IMR-90 (cell line): ENCODE results near the gene EFNA5. TPM values are rescaled to one million over a fixed set of nuclear protein-coding genes. Genes with fewer than 3 reads are reported as not detected.

Experiments used
- ATAC-seq: fragments of 200-7000 bp; cut with Tn5 transposase; 2 replicates; pipeline ENCODE4 v1.9.1; 2020; ENCODE audit warnings: low read depth, mild to moderate bottlenecking, moderate library complexity
- BruUV-seq: library from RNA; stranded (reverse); fragments of 400-500 nt; replicated peaks from 2 replicates; lab custom pipeline; 2021; lab: Mats Ljungman, UMichigan
- CTCF ChIA-PET: fragments of 300-600 bp; formaldehyde crosslinking; extraction: SDS; loops from one replicate; lab custom pipeline; 2021; ENCODE audit warnings: antibody characterized with exemption; lab: Yijun Ruan, JAX
- POLR2A ChIA-PET: fragments of 300-600 bp; sonication (Branson Sonifier 250); formaldehyde crosslinking; loops from one replicate; lab custom pipeline; 2022; ENCODE audit warnings: antibody characterized with exemption; ENCODE audit not compliant: unreplicated experiment; lab: Charles Lee
- DNase-seq: peaks from one replicate; pipeline ENCODE4 v3.0.0; 2013
- H2AFZ ChIP-seq: replicated peaks from 2 replicates; pipeline ENCODE3; 2013; ENCODE audit warnings: low read length, mild to moderate bottlenecking; ENCODE audit not compliant: poor library complexity
- H2AK5ac ChIP-seq: 2 replicates; pipeline ENCODE4 v1.6.1; 2013; ENCODE audit warnings: low read depth, low read length, inconsistent platforms
- H2AK9ac ChIP-seq: replicated peaks from 2 replicates; pipeline ENCODE3; 2013; ENCODE audit warnings: mild to moderate bottlenecking, low read depth, low read length, moderate library complexity; ENCODE audit not compliant: poor library complexity
- H2BK120ac ChIP-seq: 2 replicates; pipeline ENCODE4 v1.6.1; 2013; ENCODE audit warnings: low read depth, low read length, inconsistent platforms
- H2BK15ac ChIP-seq: 3 replicates; pipeline ENCODE4 v1.6.1; 2013; ENCODE audit warnings: low read depth, low read length, inconsistent platforms
- H2BK20ac ChIP-seq: 2 replicates; pipeline ENCODE4 v1.6.1; 2013; ENCODE audit warnings: low read depth, mild to moderate bottlenecking, inconsistent platforms, low read length, moderate library complexity
- H2BK5ac ChIP-seq: 2 replicates; pipeline ENCODE4 v1.6.1; 2013; ENCODE audit warnings: mild to moderate bottlenecking, low read depth, low read length, inconsistent platforms; ENCODE audit not compliant: poor library complexity, severe bottlenecking
- H3K14ac ChIP-seq: replicated peaks from 2 replicates; pipeline ENCODE4 v1.6.1; 2013; ENCODE audit warnings: low read depth, low read length, inconsistent platforms
- H3K18ac ChIP-seq: 2 replicates; pipeline ENCODE4 v1.6.1; 2013; ENCODE audit warnings: low read depth, low read length, control low read depth
- H3K23ac ChIP-seq: 2 replicates; pipeline ENCODE4 v1.6.1; 2013; ENCODE audit warnings: low read depth, low read length, inconsistent platforms
- H3K27ac ChIP-seq: 2 replicates; pipeline ENCODE4 v1.5.1; 2013; ENCODE audit warnings: mild to moderate bottlenecking, control low read depth, low read length; ENCODE audit not compliant: insufficient read depth
- H3K27me3 ChIP-seq: 2 replicates; pipeline ENCODE4 v1.6.1; 2013; ENCODE audit warnings: low read length; ENCODE audit not compliant: control insufficient read depth, insufficient read depth
- H3K36me3 ChIP-seq: 2 replicates; pipeline ENCODE4 v1.6.1; 2013; ENCODE audit warnings: low read length, mixed read lengths; ENCODE audit not compliant: control insufficient read depth, insufficient read depth
- H3K4ac ChIP-seq: 2 replicates; pipeline ENCODE4 v1.6.1; 2013; ENCODE audit warnings: low read depth, low read length, inconsistent platforms
- H3K4me1 ChIP-seq: 2 replicates; pipeline ENCODE4 v1.6.1; 2013; ENCODE audit warnings: low read length, mixed read lengths; ENCODE audit not compliant: control insufficient read depth, insufficient read depth
- H3K4me2 ChIP-seq: 2 replicates; pipeline ENCODE4 v1.6.1; 2013; ENCODE audit warnings: low read depth, mild to moderate bottlenecking, control low read depth, low read length, moderate library complexity
- H3K4me3 ChIP-seq: 2 replicates; pipeline ENCODE4 v1.5.1; 2013; ENCODE audit warnings: low read depth, mild to moderate bottlenecking, control low read depth, low read length, moderate library complexity; ENCODE audit not compliant: insufficient read depth
- H3K56ac ChIP-seq: 2 replicates; pipeline ENCODE4 v1.6.1; 2013; ENCODE audit warnings: low read length, inconsistent platforms; ENCODE audit not compliant: insufficient read depth; ENCODE audit errors: extremely low read depth
- H3K79me1 ChIP-seq, 2 experiments: 2 replicates each; pipeline ENCODE4 v1.6.1; 2013; ENCODE audit warnings: low read length in 2 of 2, inconsistent platforms in 1 of 2, low read depth in 1 of 2
- H3K9ac ChIP-seq: 2 replicates; pipeline ENCODE4 v1.6.1; 2013; ENCODE audit warnings: low read depth, low read length, control low read depth
- H3K9me1 ChIP-seq: 2 replicates; pipeline ENCODE4 v1.6.1; 2013; ENCODE audit warnings: low read length, inconsistent platforms; ENCODE audit not compliant: insufficient read depth
- H3K9me3 ChIP-seq: 2 replicates; pipeline ENCODE4 v1.6.1; 2013; ENCODE audit warnings: low read length; ENCODE audit not compliant: control insufficient read depth, insufficient read depth
- H4K20me1 ChIP-seq: 2 replicates; pipeline ENCODE4 v1.6.1; 2013; ENCODE audit warnings: low read length, inconsistent platforms; ENCODE audit not compliant: insufficient read depth
- H4K5ac ChIP-seq: 2 replicates; pipeline ENCODE4 v1.6.1; 2013; ENCODE audit warnings: mild to moderate bottlenecking, low read depth, low read length, control low read depth
- H4K8ac ChIP-seq, 2 experiments: 2 replicates each; pipeline ENCODE4 v1.6.1; 2013; ENCODE audit warnings: low read depth in 2 of 2, low read length in 2 of 2, control low read depth in 1 of 2, inconsistent platforms in 1 of 2
- H4K91ac ChIP-seq: 2 replicates; pipeline ENCODE4 v1.6.1; 2013; ENCODE audit warnings: low read depth, low read length, inconsistent platforms; ENCODE audit not compliant: insufficient read depth
- BHLHE40 ChIP-seq: fragments of 150-350 bp; IDR thresholded peaks from 2 replicates; pipeline ENCODE4 v1.6.1; 2016; ENCODE audit warnings: mild to moderate bottlenecking, low read depth, low read length
- CEBPB ChIP-seq: IDR thresholded peaks from 2 replicates; pipeline ENCODE4 v1.6.1; 2012; ENCODE audit warnings: low read depth, low read length, improper control_type of control experiment
- CHD1 ChIP-seq: IDR thresholded peaks from 2 replicates; pipeline ENCODE4 v1.6.1; 2012; ENCODE audit warnings: low read depth, low read length, improper control_type of control experiment
- FOS ChIP-seq: fragments of 150-350 bp; IDR thresholded peaks from 2 replicates; pipeline ENCODE4 v1.6.1; 2016; ENCODE audit warnings: low read depth, low read length
- MAFK ChIP-seq: IDR thresholded peaks from 2 replicates; pipeline ENCODE4 v1.6.1; 2012; ENCODE audit warnings: low read depth, low read length, improper control_type of control experiment
- MXI1 ChIP-seq: IDR thresholded peaks from 2 replicates; pipeline ENCODE4 v1.6.1; 2012; ENCODE audit warnings: low read depth, mild to moderate bottlenecking, low read length, moderate library complexity, borderline replicate concordance
- NFE2L2 ChIP-seq: fragments of 150-350 bp; IDR thresholded peaks from 2 replicates; pipeline ENCODE4 v1.6.1; 2016; ENCODE audit warnings: low read depth, mild to moderate bottlenecking, low read length
- POLR2A ChIP-seq: IDR thresholded peaks from 2 replicates; pipeline ENCODE4 v1.6.1; 2012; ENCODE audit warnings: mild to moderate bottlenecking, low read depth, low read length
- RAD21 ChIP-seq: IDR thresholded peaks from 2 replicates; pipeline ENCODE4 v1.6.1; 2012; ENCODE audit warnings: low read length, improper control_type of control experiment
- RFX5 ChIP-seq: IDR thresholded peaks from 2 replicates; pipeline ENCODE4 v1.8.0; 2012; ENCODE audit warnings: low read depth, mild to moderate bottlenecking, low read length, moderate library complexity
- dilution Hi-C: fragments of 300-500 bp; cut with HindIII; formaldehyde crosslinking; loops from one replicate; pipeline ENCODE4 v1.14.3; 2018; ENCODE audit warnings: low sequenced_read_pairs; ENCODE audit not compliant: unreplicated experiment
- in situ Hi-C: fragments of 300-500 bp; cut with MboI; formaldehyde crosslinking; loops from 3 replicates; pipeline ENCODE4 v1.14.3; 2019; ENCODE audit warnings: low sequenced_read_pairs, inconsistent platforms, mixed read lengths
- intact Hi-C: fragments of 100-400 bp; cut with micrococcal nuclease; formaldehyde crosslinking; loops from 2 replicates; pipeline ENCODE4 v1.10.0; 2022
- polyA plus RNA-seq, 3 experiments: library from polyadenylated mRNA; depleted of rRNA; stranded (reverse); fragments of >200 nt; gene quantifications; 2 replicates each; pipeline ENCODE4 v1.2.3, GENCODE V29; 2012; ENCODE audit warnings: low replicate concordance in 1 of 3
- total RNA-seq: library from RNA; depleted of rRNA; stranded (reverse); fragments of >200 nt; gene quantifications from 2 replicates; pipeline ENCODE4 v1.2.3, GENCODE V29; 2012
- TF ChIP-seq, protein P1 (sequence below): conservative IDR thresholded peaks from 2 replicates; pipeline ENCODE4 v1.5.1; 2012; ENCODE audit warnings: mild to moderate bottlenecking, low read depth, low read length, improper control_type of control experiment
- TF ChIP-seq, protein P2 (sequence below): fragments of 150-350 bp; IDR thresholded peaks from 2 replicates; pipeline ENCODE4 v1.6.1; 2017; ENCODE audit warnings: mild to moderate bottlenecking, antibody characterized with exemption, low read length, low read depth

Gene EFNA5
- total and polyA plus RNA-seq, 2 of the 4 experiments (the other 2 are of a cell fraction), result 1.5 to 1.6 TPM

DNA sequence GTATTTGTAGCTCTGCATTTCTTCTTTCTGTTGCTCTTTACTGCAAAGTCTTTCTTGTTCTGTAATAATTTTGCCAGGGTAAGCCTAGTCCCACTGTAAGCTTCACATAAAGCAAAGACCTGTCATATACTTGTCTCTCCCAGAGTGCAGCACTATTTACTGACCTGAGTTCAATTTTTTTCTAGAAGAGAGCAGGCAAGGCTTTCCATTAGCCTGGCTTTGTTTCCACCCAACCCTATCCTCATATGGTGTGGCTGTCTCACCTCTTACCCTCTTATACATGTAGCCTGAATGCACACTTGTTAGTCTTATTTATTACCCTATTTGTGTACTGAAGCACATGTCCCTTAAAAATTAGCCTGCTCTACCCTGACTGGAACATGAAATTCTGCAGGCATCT, 170.4 kb downstream of the EFNA5 start:
- no peak overlapping the region for H3K23ac ChIP-seq
- no peak overlapping the region for H3K27ac ChIP-seq
- H3K4me3 ChIP-seq, result no peak overlapping the region
- BruUV-seq, result no TSS peak
- H3K18ac ChIP-seq, result no peak overlapping the region
- CTCF ChIA-PET, result no interaction called here
- no peak overlapping the region for H2BK120ac ChIP-seq
- TF ChIP-seq CEBPB (no peak), CHD1 (no peak), RFX5 (no peak), RAD21 (no peak), FOS (no peak), NFE2L2 (no peak), MXI1 (no peak), POLR2A (no peak), BHLHE40 (no peak), MAFK (no peak)
- TF ChIP-seq, protein P1, sequence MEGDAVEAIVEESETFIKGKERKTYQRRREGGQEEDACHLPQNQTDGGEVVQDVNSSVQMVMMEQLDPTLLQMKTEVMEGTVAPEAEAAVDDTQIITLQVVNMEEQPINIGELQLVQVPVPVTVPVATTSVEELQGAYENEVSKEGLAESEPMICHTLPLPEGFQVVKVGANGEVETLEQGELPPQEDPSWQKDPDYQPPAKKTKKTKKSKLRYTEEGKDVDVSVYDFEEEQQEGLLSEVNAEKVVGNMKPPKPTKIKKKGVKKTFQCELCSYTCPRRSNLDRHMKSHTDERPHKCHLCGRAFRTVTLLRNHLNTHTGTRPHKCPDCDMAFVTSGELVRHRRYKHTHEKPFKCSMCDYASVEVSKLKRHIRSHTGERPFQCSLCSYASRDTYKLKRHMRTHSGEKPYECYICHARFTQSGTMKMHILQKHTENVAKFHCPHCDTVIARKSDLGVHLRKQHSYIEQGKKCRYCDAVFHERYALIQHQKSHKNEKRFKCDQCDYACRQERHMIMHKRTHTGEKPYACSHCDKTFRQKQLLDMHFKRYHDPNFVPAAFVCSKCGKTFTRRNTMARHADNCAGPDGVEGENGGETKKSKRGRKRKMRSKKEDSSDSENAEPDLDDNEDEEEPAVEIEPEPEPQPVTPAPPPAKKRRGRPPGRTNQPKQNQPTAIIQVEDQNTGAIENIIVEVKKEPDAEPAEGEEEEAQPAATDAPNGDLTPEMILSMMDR, result no peak
- TF ChIP-seq, protein P2, sequence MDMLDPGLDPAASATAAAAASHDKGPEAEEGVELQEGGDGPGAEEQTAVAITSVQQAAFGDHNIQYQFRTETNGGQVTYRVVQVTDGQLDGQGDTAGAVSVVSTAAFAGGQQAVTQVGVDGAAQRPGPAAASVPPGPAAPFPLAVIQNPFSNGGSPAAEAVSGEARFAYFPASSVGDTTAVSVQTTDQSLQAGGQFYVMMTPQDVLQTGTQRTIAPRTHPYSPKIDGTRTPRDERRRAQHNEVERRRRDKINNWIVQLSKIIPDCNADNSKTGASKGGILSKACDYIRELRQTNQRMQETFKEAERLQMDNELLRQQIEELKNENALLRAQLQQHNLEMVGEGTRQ, result no peak
- in situ Hi-C loops, result no loop called here
- H3K9me1 ChIP-seq, result peaks cover 6% of the 10 kb centered on the region
- no peak overlapping the region for H2AK5ac ChIP-seq
- H3K9ac ChIP-seq, result no peak overlapping the region
- peaks cover 6% of the 10 kb centered on the region for H3K4me1 ChIP-seq
- no peak overlapping the region for H2BK5ac ChIP-seq
- dilution Hi-C loops, result no loop called here
- no peak overlapping the region for H2AK9ac ChIP-seq
- H3K56ac ChIP-seq, result no peak overlapping the region
- H4K91ac ChIP-seq, result no peak overlapping the region
- DNase-seq (no peak), ATAC-seq (no peak)
- no peak overlapping the region for H3K4me2 ChIP-seq
- no peak overlapping the region for H3K4ac ChIP-seq
- H4K20me1 ChIP-seq, result no peaks in the 10 kb centered on the region
- H3K9me3 ChIP-seq, result no peaks in the 10 kb centered on the region
- no peak overlapping the region for H2BK20ac ChIP-seq
- H4K5ac ChIP-seq, result no peak overlapping the region
- no peaks in the 10 kb centered on the region for H3K27me3 ChIP-seq
- H3K14ac ChIP-seq, result no peak overlapping the region
- no peak overlapping the region for H2BK15ac ChIP-seq
- H3K79me1 ChIP-seq, result peaks cover 0 to 2% of the 10 kb centered on the region in 2 experiments; a peak in 1 of 4 replicates
- no peaks in the 10 kb centered on the region for H3K36me3 ChIP-seq
- H2AFZ ChIP-seq, result no peak overlapping the region
- intact Hi-C loops, result no loop called here
- POLR2A ChIA-PET, result no interaction called here
- H4K8ac ChIP-seq, result no peak overlapping the region
